ENCODE results near the gene CHMP1A. TPM values are rescaled to one million over a fixed set of nuclear protein-coding genes. Genes with fewer than 3 reads are reported as not detected.
"Not testable (repeated sequence)": the region's sequence is repeated elsewhere in the genome, so short reads cannot be mapped to it uniquely, and the experiment has no call there.

Gene CHMP1A
- polyA plus RNA-seq, 1 donor = 77.1 TPM

DNA sequence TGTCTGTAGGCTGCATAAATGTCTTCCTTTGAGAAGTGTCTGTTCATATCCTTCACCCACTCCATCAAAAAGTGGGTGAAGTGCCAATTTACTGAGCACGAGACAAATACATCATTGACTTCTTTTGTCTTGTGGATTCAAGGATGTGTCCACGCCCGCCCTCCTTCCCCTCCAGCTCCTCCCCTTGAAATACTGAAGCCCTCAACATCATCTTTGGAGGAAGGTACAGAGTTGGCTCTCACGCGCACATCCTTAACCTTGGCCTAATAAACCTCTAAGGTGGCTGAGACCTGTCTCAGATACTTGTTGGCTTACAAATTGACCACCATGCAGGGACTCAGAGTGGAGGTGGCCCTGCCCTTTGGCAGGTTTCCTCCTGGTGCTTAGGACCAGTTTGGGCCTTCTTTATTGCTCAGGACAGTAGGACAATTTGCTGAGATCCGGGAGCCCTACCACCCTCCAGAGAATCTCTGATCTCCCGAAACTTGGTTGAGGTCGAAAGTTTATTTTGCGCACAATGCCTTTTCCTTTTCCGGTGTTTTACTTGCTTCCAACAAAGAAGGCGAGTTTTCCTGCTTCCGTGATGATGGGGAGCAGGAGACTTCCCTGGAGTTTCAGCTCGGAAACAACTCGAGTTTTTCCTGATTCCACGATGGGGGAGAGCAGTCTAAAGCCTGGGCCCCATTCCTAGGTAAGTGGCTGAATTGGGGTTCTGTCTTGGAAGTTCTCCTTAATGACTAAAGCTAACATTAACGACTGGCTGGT, 14.9 kb upstream of the CHMP1A start:
- Histone ChIP-seq H3K9me3 (ENCODE audit: control insufficient read depth, low read depth, low read length) (no peaks in the 10 kb centered on the region), H3K27me3 (ENCODE audit: control insufficient read depth, insufficient read depth, low read length) (no peaks in the 10 kb centered on the region), H3K27ac (ENCODE audit: low read length) (no peak overlapping the region), H3K4me1 (ENCODE audit: control insufficient read depth, insufficient read depth, low read length) (peaks cover 19% of the 10 kb centered on the region), H3K4me3 (ENCODE audit: low read length) (no peak overlapping the region), H3K36me3 (ENCODE audit: control insufficient read depth, insufficient read depth, low read length) (peaks cover 2% of the 10 kb centered on the region)
- DNase-seq = no peak
- WGBS (ENCODE audit: insufficient coverage, low lambda C conversion rate) = 100% methylated on average over 3 of the region's 16 CpGs

DNA sequence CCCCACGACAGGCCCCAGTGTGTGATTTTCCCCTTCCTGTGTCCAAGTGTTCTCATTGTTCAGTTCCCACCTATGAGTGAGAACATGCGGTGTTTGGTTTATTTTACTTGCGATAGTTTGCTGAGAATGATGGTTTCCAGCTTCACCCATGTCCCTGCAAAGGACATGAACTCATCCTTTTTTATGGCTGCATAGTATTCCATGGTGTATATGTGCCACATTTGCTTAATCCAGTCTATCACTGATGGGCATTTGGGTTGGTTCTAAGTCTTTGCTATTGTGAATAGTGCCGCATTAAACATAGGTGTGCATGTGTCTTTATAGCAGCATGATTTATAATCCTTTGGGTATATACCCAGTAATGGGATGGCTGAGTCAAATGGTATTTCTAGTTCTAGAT, 14.1 kb upstream of the CHMP1A start:
- H3K4me1 ChIP-seq (ENCODE audit: control insufficient read depth, insufficient read depth, low read length) = peaks cover 19% of the 10 kb centered on the region
- H3K4me3 ChIP-seq (ENCODE audit: low read length); DNase-seq; H3K27me3 ChIP-seq (ENCODE audit: control insufficient read depth, insufficient read depth, low read length); H3K27ac ChIP-seq (ENCODE audit: low read length); H3K36me3 ChIP-seq (ENCODE audit: control insufficient read depth, insufficient read depth, low read length); H3K9me3 ChIP-seq (ENCODE audit: control insufficient read depth, low read depth, low read length): not testable (repeated sequence)
- no CpG with 5 or more reads among the region's 4 CpGs for WGBS (ENCODE audit: insufficient coverage, low lambda C conversion rate)

DNA sequence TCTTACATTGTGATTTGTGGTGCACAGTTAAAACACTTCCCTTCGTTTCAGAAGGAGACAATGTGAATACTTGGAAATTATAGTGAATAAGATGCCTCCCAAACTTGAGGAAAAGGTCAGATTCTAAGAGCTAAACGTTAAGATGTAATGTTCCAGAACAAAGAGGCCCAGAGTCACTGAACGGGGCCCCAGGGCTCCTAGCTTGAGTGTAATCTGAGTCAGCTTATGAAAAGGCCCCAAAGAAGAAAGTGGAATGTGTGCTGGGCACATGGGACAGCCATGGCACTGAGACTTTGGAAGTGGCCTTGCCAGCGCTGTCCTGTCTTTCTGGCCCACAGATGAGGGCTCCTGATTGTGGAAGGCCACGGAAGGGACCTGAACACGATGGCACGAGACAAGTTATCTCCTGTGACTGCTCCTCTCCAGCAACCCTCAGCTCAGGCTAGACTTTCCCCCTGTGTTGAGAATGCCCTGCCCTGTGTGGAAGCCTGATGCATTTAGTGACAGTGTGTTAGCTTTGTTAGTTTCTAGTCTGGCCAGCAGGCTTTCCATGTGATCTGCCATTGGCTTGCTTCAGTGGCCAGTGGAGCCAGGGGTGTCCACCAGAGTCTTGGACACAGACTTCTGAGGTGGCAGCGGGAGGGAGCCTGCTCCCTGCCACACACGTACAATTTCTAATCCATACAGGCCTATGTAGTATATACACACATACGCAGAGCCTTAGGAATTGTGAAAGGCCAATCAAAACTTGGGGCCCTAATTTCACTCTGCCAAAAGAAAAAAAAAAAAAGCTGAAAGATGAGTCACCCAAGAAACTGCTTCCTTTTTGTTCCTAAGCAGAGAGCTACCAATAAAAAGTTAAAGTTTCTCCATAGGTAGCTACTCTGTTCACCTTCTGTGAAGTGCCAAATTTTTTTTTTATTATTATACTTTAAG, 13.3 kb upstream of the CHMP1A start:
- Histone ChIP-seq H3K36me3 (ENCODE audit: control insufficient read depth, insufficient read depth, low read length) (peaks cover 2% of the 10 kb centered on the region), H3K27me3 (ENCODE audit: control insufficient read depth, insufficient read depth, low read length) (no peaks in the 10 kb centered on the region), H3K27ac (ENCODE audit: low read length) (peak overlapping the region; percentile 34), H3K4me3 (ENCODE audit: low read length) (no peak overlapping the region), H3K9me3 (ENCODE audit: control insufficient read depth, low read depth, low read length) (peaks cover 7% of the 10 kb centered on the region), H3K4me1 (ENCODE audit: control insufficient read depth, insufficient read depth, low read length) (peaks cover 19% of the 10 kb centered on the region)
- DNase-seq = peak in 1 of 2 donors; percentile 41
- WGBS (ENCODE audit: insufficient coverage, low lambda C conversion rate) = no CpG with 5 or more reads among the region's 10 CpGs

DNA sequence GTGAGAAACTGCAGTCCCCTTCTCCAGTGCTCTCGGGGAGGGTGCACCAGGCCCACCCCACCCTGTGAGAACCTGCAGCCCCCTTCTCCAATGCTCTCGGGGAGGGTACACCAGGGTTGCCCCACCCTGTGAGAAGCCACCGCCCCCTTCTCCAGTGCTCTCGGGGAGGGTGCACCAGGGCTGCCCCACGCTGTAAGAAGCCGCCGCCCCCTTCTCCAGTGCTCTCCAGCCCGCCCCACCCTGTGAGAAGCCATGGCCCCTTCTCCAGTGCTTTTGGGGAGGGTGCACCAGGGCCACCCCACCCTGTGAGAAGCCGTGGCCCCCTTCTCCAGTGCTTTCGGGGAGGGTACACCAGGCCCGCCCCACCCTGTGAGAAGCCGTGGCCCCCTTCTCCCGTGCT, 12.2 kb upstream of the CHMP1A start:
- WGBS (ENCODE audit: insufficient coverage, low lambda C conversion rate) = no CpG with 5 or more reads among the region's 13 CpGs
- Histone ChIP-seq H3K27ac (ENCODE audit: low read length) (no peak overlapping the region), H3K27me3 (ENCODE audit: control insufficient read depth, insufficient read depth, low read length) (no peaks in the 10 kb centered on the region), H3K36me3 (ENCODE audit: control insufficient read depth, insufficient read depth, low read length) (peaks cover 4% of the 10 kb centered on the region), H3K9me3 (ENCODE audit: control insufficient read depth, low read depth, low read length) (peaks cover 11% of the 10 kb centered on the region), H3K4me1 (ENCODE audit: control insufficient read depth, insufficient read depth, low read length) (peaks cover 19% of the 10 kb centered on the region), H3K4me3 (ENCODE audit: low read length) (no peak overlapping the region)
- DNase-seq = no peak

DNA sequence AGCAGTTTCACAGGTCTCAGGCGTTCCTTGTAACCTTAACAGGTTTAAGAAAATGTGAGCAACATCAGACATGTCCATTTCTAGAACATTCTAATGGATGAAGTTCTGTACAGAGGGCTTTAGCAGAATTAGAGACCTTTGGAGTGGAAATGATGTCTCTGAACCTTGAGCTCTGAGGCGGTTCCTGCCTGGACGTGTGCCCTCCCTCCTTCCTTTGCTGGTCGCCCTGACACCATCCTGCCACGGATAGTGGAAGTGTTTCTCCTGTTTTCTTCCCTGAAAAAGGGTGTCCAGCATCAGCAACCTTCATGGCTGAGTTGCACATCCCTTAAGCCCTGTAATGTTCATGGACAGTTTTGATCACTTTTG, 11.3 kb upstream of the CHMP1A start:
- Histone ChIP-seq H3K36me3 (ENCODE audit: control insufficient read depth, insufficient read depth, low read length) (peaks cover 6% of the 10 kb centered on the region), H3K4me3 (ENCODE audit: low read length) (no peak overlapping the region), H3K27me3 (ENCODE audit: control insufficient read depth, insufficient read depth, low read length) (no peaks in the 10 kb centered on the region), H3K4me1 (ENCODE audit: control insufficient read depth, insufficient read depth, low read length) (peaks cover 19% of the 10 kb centered on the region), H3K9me3 (ENCODE audit: control insufficient read depth, low read depth, low read length) (peaks cover 11% of the 10 kb centered on the region), H3K27ac (ENCODE audit: low read length) (no peak overlapping the region)
- WGBS (ENCODE audit: insufficient coverage, low lambda C conversion rate) = no CpG with 5 or more reads among the region's 5 CpGs
- peak in 1 of 2 donors; percentile 60 for DNase-seq

DNA sequence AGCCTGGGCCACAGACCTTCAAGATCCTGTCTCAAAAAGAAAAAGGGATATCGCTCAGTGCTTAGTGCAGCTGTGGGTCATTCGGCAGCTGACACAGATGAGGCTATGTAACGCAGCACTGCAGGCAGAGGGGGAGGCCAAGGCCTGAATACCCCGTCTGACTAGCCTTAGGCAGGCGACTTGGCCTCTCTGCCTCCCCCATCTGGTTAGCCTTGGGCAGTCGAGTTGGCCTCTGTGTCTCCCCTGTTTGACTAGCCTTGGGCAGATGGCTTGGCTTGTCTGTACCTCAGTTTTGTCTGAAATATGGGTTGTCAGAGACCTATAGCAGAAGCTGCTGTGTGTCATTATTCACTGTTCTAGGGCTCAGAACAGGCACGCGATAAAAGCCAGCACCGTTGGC, 10.1 kb upstream of the CHMP1A start:
- Histone ChIP-seq H3K4me3 (ENCODE audit: low read length) (no peak overlapping the region), H3K4me1 (ENCODE audit: control insufficient read depth, insufficient read depth, low read length) (peaks cover 19% of the 10 kb centered on the region), H3K27me3 (ENCODE audit: control insufficient read depth, insufficient read depth, low read length) (no peaks in the 10 kb centered on the region), H3K9me3 (ENCODE audit: control insufficient read depth, low read depth, low read length) (peaks cover 11% of the 10 kb centered on the region), H3K36me3 (ENCODE audit: control insufficient read depth, insufficient read depth, low read length) (peaks cover 16% of the 10 kb centered on the region), H3K27ac (ENCODE audit: low read length) (no peak overlapping the region)
- WGBS (ENCODE audit: insufficient coverage, low lambda C conversion rate) = no CpG with 5 or more reads among the region's 9 CpGs
- no peak for DNase-seq

DNA sequence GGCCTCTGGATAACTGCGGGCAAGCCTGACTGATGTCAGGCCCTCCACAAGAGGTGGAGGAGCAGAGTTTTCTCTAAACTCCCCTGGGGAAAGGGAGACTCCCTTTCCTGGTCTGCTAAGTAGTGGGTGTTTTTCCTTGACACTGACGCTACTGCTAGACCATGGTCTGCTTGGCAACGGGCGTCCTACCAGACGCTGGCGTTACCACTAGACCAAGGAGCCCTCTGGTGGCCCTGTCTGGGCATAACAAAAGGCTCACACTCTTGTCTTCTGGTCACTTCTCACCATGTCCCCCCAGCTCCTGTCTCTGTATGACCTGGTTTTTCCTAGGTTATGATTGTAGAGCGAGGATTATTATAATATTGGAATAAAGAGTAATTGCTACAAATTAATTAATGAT, 9.5 kb upstream of the CHMP1A start:
- Histone ChIP-seq H3K4me1 (ENCODE audit: control insufficient read depth, insufficient read depth, low read length) (peaks cover 19% of the 10 kb centered on the region), H3K9me3 (ENCODE audit: control insufficient read depth, low read depth, low read length) (peaks cover 11% of the 10 kb centered on the region), H3K36me3 (ENCODE audit: control insufficient read depth, insufficient read depth, low read length) (peaks cover 21% of the 10 kb centered on the region)
- H3K4me3 ChIP-seq (ENCODE audit: low read length); H3K27me3 ChIP-seq (ENCODE audit: control insufficient read depth, insufficient read depth, low read length); DNase-seq; H3K27ac ChIP-seq (ENCODE audit: low read length): not testable (repeated sequence)
- no CpG with 5 or more reads among the region's 7 CpGs for WGBS (ENCODE audit: insufficient coverage, low lambda C conversion rate)

DNA sequence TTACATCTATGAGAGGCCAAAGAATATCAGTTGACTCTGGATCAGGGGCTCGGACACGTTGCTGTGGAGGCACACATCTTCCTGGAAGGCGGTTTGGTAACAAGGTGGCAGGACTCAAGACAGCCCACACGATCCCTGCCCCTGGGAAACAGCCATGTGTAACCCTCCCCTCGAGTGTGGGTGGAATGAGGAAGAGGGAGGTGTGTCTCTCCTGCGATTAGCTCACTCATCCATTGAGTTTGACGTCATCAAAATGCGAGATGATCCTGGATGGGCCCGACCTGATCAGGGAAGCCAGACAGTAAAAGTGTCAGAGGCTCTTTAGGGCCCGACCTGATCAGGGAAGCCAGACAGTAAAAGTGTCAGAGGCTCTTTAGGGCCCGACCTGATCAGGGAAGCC, 6.7 kb upstream of the CHMP1A start:
- WGBS (ENCODE audit: insufficient coverage, low lambda C conversion rate) = no CpG with 5 or more reads among the region's 11 CpGs
- DNase-seq = not testable (repeated sequence)

DNA sequence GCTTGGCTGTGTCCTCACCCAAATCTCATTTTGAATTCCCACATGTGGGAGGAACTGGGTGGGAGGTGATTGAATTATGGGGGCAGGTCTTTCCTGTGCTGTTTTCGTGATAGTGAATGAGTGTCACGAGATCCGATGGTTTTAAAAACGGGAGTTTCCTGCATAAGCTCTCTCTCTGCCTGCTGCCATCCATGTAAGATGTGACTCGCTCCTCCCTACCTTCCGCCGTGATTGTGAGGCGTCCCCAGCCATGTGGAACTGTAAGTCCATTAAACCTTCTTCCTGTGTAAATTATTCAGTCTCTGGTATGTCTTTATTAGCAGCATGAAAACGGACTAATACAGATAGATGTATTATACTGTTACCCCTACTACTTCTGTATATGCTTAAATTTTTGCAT, 3.7 kb upstream of the CHMP1A start:
- H3K27ac ChIP-seq (ENCODE audit: low read length) = no peak overlapping the region
- H3K27me3 ChIP-seq (ENCODE audit: control insufficient read depth, insufficient read depth, low read length) = no peaks in the 10 kb centered on the region
- H3K4me1 ChIP-seq (ENCODE audit: control insufficient read depth, insufficient read depth, low read length) = peaks cover 17% of the 10 kb centered on the region
- DNase-seq = no peak
- H3K4me3 ChIP-seq (ENCODE audit: low read length) = no peak overlapping the region
- H3K9me3 ChIP-seq (ENCODE audit: control insufficient read depth, low read depth, low read length) = peaks cover 6% of the 10 kb centered on the region
- peaks cover 37% of the 10 kb centered on the region for H3K36me3 ChIP-seq (ENCODE audit: control insufficient read depth, insufficient read depth, low read length)
- no CpG with 5 or more reads among the region's 9 CpGs for WGBS (ENCODE audit: insufficient coverage, low lambda C conversion rate)

More for the DNA sequence above, 6.7 kb upstream of the CHMP1A start:
- H3K9me3 ChIP-seq (ENCODE audit: control insufficient read depth, low read depth, low read length) = peaks cover 11% of the 10 kb centered on the region
- H3K36me3 ChIP-seq (ENCODE audit: control insufficient read depth, insufficient read depth, low read length) = peaks cover 37% of the 10 kb centered on the region
- H3K4me1 ChIP-seq (ENCODE audit: control insufficient read depth, insufficient read depth, low read length); H3K27me3 ChIP-seq (ENCODE audit: control insufficient read depth, insufficient read depth, low read length); H3K27ac ChIP-seq (ENCODE audit: low read length); H3K4me3 ChIP-seq (ENCODE audit: low read length): not testable (repeated sequence)

DNA sequence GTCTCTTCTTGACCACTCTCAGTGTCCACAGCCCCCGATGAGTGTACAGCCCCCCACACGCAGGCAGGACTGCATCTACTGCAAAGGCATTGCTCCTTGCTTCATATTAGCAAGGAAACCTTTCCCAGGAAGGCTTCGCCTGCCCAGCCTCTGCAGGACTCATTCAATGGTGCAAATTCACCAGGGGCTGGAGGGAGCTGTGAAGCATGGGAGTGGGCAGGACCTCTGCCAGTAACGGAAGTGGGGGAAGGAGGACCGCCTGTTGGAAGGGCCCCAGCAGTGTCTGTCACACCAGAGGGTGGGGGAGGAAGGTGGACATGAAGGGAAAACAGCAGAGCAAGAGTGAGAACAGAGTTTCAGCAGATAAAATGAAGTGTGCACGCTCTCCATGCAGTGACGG, 2.6 kb upstream of the CHMP1A start:
- Histone ChIP-seq H3K27ac (ENCODE audit: low read length) (no peak overlapping the region), H3K27me3 (ENCODE audit: control insufficient read depth, insufficient read depth, low read length) (no peaks in the 10 kb centered on the region), H3K4me1 (ENCODE audit: control insufficient read depth, insufficient read depth, low read length) (peaks cover 17% of the 10 kb centered on the region), H3K4me3 (ENCODE audit: low read length) (no peak overlapping the region), H3K9me3 (ENCODE audit: control insufficient read depth, low read depth, low read length) (peaks cover 2% of the 10 kb centered on the region), H3K36me3 (ENCODE audit: control insufficient read depth, insufficient read depth, low read length) (peaks cover 37% of the 10 kb centered on the region)
- WGBS (ENCODE audit: insufficient coverage, low lambda C conversion rate) = no CpG with 5 or more reads among the region's 7 CpGs
- DNase-seq = no peak

All from large intestine (tissue), 3 donors.